Measurements from ENCODE around the gene PRSS50.

Gene PRSS50

DNA sequence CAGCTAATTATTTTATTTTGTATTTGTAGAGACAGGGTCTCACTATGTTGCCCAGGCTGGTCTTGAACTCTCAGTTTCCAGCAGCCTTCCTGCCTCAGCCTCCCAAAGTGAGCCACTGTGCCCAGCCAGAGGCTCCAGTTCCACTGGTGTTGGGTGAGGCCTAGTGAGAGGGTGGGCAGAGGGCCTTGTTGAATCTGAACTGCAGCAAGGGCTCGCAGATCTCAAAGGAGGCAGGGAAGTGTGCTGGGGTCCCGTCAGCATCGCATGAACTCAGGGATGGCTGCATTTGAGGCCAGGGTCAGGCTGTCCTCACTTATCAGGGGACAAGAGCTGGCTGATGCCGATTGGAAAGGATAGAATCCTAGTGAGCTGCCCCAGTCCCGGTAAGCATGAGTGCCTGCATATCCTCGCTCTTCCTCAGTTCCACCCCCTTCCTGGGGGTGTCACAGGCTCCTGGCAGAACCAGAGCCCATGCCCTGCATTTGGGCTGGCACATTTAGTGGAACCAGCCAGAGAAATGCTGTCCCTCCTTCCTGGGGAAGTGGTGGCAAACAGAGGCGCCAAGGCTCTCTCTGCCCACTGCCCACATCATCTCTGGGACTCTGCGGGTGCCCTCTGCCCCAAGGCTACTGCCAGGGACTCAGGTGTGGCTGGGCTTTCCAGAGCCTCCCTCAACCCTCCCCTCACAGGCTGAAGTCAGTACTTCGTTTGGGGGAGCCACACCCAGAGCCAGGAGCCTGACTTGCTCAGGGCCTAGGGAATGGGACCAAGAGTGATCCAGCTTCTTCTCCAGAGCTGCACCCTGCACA is 48.3 kb downstream of the PRSS50 start:
- DNase-seq = no peak

GRCh38 chr3:46668591-46668990 is 49.1 kb downstream of the PRSS50 start:
- DNase-seq = no peak

DNA sequence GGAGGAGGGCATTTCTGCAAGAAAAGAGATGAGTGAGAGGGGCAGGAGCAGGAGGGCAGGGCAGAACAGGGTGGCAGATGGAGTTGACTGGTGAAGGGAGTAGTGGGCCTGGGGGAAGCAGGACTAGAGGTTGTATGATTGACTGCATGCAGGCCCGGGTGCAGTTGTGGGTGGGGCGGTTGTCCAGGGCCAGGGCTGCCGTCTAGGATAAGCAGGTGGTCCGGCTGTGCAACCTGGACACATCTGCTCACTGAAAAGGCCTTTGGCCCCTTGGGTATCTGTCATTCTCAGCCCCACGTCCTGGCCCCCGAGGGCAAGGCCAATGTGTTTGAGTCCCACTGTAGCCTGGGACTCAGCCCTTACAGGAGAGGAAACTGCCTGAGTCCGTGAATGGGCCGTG is 49.6 kb downstream of the PRSS50 start:
- no peak for DNase-seq

GRCh38 chr3:46667657-46668056 is 50.0 kb downstream of the PRSS50 start:
- no peak for DNase-seq

DNA sequence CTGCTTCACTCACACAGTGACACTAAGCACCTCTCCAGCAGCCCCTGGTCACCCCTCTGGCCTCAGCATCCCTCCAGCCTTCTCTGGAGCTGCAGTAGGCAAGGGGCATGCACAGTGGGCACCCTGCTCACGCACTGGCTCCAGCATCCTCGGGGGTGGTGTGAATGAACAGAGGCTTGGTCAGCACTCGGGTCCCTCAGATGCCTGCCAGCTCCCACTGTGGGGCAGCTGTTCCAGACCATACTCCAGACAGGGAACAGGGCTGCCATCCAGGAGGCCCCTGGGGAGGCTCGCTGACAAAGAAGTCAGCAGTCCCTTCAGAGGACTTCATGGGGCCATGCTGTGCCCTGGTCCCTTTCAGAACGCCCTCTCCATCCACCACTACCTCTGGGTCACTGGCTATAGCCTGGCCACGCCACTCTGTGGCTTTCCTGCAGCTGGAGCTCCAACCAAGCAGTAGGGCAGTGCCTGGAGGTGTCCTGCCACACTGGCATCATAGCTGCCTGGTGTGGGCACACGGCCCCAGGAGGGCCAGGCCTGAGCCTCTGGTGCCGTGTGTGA is 50.5 kb downstream of the PRSS50 start:
- DNase-seq = no peak

DNA sequence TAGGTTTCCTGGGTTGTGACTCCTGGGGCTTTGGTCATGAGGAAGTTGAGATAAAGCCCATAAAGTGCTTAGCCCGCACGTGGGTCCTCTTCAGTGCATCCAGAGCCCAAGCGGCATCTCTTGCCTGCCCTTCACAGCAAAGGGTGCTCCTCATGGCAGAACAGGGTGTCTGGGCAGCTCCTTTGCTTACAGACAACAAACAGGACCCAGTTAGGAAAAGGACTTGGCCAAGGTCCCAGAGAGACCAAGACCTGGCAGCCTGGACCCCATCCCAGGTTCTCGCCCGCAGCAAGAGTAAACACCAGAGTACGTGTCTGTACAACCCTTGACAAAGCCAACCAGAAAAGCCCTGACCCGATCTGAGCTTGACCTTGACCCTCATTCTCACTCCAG is 51.2 kb downstream of the PRSS50 start:
- no peak for DNase-seq

DNA sequence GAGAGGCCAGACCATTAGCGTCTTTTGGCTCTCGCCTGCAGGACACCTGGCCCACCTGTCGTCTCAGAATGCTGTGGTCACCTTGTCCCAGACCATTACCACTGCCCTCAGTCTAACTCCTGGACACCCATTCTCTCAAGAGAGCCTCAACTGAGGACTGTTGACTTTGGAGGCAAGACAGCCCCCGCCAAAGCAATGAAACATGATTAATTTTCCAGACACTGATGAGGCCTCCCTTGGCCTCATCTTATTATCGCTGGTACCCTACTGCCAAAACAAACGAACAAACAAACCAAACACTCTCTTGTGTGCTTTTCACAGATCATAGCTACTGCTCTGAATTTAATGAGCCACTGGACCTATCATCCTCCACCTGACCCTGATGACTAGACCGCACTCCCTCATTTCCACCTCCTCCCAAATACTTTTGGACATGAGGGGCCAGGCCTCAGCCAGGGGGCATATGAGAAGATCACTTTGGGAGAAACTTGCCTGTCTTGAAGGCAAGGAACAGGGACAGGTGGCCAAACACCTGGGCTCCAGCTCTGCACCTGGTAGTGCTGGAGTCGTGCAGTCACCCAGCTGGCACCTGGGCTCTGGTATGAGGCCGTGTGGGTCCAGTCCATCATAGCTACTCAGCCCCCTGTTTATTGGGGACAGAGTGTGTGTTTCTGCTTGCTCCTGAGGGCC is 51.8 kb downstream of the PRSS50 start:
- no peak for DNase-seq

- DNase-seq = no peak
These were observed 52.5 kb downstream of the PRSS50 start for GRCh38 chr3:46664971-46665762.

DNA sequence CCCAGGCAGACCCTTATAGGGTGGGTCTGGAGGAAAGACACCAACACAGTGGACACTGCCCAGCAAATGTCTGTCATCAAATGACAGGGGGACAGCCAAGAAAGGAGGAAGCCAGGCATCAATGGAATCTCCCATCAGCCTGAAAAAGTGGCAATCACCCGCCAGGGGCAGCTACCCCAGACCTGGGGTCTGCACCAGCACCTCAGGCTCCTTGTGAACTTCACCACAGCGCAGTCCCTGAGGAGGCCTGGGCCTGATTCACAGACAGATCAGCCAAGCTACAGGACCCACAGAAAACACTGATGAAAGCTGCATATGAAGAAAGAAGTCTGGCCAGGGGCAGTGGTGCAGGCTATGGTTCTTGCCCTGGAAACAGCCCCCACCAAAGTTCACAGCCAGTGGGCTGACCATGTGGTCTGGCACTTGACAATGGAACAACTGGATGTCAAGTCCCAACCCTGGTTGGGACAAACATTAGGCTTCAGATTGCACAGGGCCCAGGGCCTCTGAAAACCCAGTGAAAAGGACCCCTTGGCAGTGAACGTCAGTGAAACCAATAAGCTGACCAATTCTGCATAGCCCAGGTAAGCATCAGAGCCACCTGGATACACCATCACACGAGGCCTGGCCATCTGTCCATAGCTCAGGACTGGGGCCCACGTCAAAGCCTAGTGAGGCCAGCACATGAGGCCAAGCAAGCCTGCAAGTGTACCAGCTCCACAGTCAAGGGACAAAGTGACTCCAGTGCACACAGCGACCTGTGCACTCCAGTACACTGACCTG is 53.3 kb downstream of the PRSS50 start:
- DNase-seq = no peak

DNA sequence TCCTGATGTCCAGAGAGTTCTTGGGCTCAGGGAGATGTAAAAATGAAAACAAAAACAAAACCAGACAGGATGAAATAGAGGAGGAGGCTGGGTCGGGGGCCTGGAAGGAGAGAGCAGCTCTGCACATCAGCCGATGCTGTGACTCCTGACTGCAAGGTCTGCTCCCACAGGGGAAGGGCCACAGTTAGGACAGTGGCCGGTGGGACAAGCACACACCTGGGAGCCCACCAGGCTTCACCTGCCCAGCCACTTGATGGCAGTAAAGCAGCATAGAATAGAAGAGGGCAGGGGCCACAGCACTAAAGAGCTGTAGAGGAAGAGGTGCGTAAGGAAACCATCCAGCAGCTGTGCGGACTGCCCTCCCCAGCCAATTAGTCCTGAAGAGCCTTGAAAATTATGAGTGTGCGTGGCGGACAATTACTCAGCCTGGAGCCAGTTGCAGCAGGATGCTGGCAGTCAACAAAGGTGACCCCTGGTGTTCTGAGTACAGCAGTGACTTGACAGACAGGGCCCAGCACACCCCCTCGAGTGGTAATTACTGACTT is 54.0 kb downstream of the PRSS50 start:
- no peak for DNase-seq

DNA sequence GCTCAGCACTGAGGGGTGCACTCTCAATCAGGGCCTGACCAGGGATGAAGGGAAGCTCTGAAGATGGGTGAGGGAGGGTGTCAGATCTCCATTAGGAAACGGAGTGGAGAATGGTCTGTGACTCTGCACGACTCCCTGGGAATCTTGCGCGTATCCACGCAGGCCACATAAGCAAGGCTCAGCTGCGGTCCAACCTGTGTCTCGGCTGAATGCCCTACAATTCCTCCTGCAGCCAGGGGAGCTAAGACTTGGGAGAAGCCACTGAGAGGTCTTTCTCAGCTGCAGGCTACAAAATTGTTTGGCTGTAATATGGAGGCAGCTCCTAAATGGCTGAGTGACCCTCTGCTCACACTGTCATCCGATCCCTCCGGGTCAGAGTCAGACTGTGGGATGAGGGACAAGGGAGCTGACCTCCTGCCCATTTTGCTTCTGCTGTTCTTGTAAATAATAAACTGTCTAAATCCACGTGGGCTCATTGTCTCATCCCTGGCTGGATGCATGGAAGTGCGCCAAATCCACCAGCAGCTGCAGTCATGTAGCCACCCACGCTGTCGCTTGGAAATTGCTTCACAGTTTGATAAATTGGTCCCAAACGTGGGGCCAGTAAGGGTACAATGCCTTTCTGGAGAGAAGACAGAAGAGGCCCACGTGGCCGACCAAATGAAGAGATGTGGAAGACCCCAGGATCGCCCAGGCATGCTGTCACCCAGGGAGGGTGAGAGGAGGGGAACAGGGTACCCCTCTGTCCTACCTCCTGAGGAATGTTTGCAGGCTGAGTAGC is 54.7 kb downstream of the PRSS50 start:
- no peak for DNase-seq
